Ishikawa (cell line): ENCODE data around the gene STARD3.

Experiments used
- CEBPB ChIP-seq: IDR thresholded peaks from 2 replicates; pipeline ENCODE4 v1.6.1; 2012
- EP300 ChIP-seq: IDR thresholded peaks from 2 replicates; pipeline ENCODE4 v1.6.1; 2012; ENCODE audit warnings: borderline replicate concordance
- FOXM1 ChIP-seq: IDR thresholded peaks from 2 replicates; pipeline ENCODE4 v1.6.1; 2012; ENCODE audit warnings: low read depth, borderline replicate concordance
- RAD21 ChIP-seq: IDR thresholded peaks from 2 replicates; pipeline ENCODE4 v1.6.1; 2012; ENCODE audit warnings: low read depth
- TAF1 ChIP-seq: IDR thresholded peaks from 2 replicates; pipeline ENCODE4 v1.6.1; 2012; ENCODE audit warnings: low read depth, mild to moderate bottlenecking
- TCF12 ChIP-seq: IDR thresholded peaks from 2 replicates; pipeline ENCODE4 v1.6.1; 2012; ENCODE audit warnings: low read depth
- TEAD4 ChIP-seq: IDR thresholded peaks from 2 replicates; pipeline ENCODE4 v1.6.1; 2012
- YY1 ChIP-seq: IDR thresholded peaks from 2 replicates; pipeline ENCODE4 v1.6.1; 2012; ENCODE audit warnings: low read depth
- ZBTB7A ChIP-seq: IDR thresholded peaks from 2 replicates; pipeline ENCODE4 v1.6.1; 2012; ENCODE audit warnings: low read depth

DNA sequence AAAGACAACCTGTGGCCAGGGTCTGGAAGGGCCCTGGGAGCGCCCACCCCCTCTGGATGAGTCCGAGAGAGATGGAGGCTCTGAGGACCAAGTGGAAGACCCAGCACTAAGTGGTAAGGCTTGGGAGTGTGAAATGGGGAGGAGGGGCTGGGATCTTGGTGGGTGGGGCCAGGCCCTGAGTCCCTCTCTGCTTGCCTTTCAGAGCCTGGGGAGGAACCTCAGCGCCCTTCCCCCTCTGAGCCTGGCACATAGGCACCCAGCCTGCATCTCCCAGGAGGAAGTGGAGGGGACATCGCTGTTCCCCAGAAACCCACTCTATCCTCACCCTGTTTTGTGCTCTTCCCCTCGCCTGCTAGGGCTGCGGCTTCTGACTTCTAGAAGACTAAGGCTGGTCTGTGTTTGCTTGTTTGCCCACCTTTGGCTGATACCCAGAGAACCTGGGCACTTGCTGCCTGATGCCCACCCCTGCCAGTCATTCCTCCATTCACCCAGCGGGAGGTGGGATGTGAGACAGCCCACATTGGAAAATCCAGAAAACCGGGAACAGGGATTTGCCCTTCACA is 1.2 kb upstream of the STARD3 start:
- TF ChIP-seq TAF1: no peak
- TF ChIP-seq EP300: no peak
- no peak for TF ChIP-seq TCF12
- no peak for TF ChIP-seq ZBTB7A
- no peak for TF ChIP-seq YY1
- no peak for TF ChIP-seq FOXM1
- no peak for TF ChIP-seq RAD21
- no peak for TF ChIP-seq CEBPB
- no peak for TF ChIP-seq TEAD4
